ENCODE measurements around the gene KAZN.

KAZN gene

GRCh38 chr1:14782741-14783591 lies 184.5 kb downstream of the KAZN start:
- no peaks in the 10 kb centered on the region for H3K36me3 ChIP-seq (ENCODE audit: control insufficient read depth in 2 of 2, insufficient read depth in 1 of 2, low read length in 2 of 2)
- no peaks in the 10 kb centered on the region for H3K9me3 ChIP-seq (ENCODE audit: control insufficient read depth, insufficient read depth, low read depth, low read length)
- POLR2A ChIA-PET = no interaction called here
- CTCF ChIA-PET = interaction anchor here (0.7 kb wide), 1 partner anchor 266 kb away, joined by 3 read pairs; no protein-coding TSS in a partner anchor
- H3K4me1 ChIP-seq (ENCODE audit: control insufficient read depth, insufficient read depth, low read length) = no peaks in the 10 kb centered on the region
- TF ChIP-seq ZNF394 (tag by site-specific recombination; IDR thresholded peaks at IDR 0.05; ENCODE audit: borderline replicate concordance) (no peak), TCF7L2 (IDR thresholded peaks at IDR 0.05; ENCODE audit: borderline replicate concordance, low read depth, low read length) (0 out of 2 replicates have a peak, but pooled peaks have one; percentile 20), ZIC2 (tag by site-specific recombination; IDR thresholded peaks at IDR 0.05) (peak; percentile 71)
- TF ChIP-seq, protein P1, sequence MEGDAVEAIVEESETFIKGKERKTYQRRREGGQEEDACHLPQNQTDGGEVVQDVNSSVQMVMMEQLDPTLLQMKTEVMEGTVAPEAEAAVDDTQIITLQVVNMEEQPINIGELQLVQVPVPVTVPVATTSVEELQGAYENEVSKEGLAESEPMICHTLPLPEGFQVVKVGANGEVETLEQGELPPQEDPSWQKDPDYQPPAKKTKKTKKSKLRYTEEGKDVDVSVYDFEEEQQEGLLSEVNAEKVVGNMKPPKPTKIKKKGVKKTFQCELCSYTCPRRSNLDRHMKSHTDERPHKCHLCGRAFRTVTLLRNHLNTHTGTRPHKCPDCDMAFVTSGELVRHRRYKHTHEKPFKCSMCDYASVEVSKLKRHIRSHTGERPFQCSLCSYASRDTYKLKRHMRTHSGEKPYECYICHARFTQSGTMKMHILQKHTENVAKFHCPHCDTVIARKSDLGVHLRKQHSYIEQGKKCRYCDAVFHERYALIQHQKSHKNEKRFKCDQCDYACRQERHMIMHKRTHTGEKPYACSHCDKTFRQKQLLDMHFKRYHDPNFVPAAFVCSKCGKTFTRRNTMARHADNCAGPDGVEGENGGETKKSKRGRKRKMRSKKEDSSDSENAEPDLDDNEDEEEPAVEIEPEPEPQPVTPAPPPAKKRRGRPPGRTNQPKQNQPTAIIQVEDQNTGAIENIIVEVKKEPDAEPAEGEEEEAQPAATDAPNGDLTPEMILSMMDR (tag by site-specific recombination; IDR thresholded peaks at IDR 0.05) = peak; percentile 41; the same call in 1 of the 2 replicates
- TF ChIP-seq, protein P2, sequence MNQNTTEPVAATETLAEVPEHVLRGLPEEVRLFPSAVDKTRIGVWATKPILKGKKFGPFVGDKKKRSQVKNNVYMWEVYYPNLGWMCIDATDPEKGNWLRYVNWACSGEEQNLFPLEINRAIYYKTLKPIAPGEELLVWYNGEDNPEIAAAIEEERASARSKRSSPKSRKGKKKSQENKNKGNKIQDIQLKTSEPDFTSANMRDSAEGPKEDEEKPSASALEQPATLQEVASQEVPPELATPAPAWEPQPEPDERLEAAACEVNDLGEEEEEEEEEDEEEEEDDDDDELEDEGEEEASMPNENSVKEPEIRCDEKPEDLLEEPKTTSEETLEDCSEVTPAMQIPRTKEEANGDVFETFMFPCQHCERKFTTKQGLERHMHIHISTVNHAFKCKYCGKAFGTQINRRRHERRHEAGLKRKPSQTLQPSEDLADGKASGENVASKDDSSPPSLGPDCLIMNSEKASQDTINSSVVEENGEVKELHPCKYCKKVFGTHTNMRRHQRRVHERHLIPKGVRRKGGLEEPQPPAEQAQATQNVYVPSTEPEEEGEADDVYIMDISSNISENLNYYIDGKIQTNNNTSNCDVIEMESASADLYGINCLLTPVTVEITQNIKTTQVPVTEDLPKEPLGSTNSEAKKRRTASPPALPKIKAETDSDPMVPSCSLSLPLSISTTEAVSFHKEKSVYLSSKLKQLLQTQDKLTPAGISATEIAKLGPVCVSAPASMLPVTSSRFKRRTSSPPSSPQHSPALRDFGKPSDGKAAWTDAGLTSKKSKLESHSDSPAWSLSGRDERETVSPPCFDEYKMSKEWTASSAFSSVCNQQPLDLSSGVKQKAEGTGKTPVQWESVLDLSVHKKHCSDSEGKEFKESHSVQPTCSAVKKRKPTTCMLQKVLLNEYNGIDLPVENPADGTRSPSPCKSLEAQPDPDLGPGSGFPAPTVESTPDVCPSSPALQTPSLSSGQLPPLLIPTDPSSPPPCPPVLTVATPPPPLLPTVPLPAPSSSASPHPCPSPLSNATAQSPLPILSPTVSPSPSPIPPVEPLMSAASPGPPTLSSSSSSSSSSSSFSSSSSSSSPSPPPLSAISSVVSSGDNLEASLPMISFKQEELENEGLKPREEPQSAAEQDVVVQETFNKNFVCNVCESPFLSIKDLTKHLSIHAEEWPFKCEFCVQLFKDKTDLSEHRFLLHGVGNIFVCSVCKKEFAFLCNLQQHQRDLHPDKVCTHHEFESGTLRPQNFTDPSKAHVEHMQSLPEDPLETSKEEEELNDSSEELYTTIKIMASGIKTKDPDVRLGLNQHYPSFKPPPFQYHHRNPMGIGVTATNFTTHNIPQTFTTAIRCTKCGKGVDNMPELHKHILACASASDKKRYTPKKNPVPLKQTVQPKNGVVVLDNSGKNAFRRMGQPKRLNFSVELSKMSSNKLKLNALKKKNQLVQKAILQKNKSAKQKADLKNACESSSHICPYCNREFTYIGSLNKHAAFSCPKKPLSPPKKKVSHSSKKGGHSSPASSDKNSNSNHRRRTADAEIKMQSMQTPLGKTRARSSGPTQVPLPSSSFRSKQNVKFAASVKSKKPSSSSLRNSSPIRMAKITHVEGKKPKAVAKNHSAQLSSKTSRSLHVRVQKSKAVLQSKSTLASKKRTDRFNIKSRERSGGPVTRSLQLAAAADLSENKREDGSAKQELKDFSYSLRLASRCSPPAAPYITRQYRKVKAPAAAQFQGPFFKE (tag by site-specific recombination; IDR thresholded peaks at IDR 0.05; ENCODE audit: borderline replicate concordance) = no peak
- no peak overlapping the region for H3K4me3 ChIP-seq (ENCODE audit: low read depth, low read length)
- no peak overlapping the region for H3K27ac ChIP-seq (ENCODE audit: extremely low read depth, low read depth, low read length)

GRCh38 chr1:14783592-14783886 lies 185.1 kb downstream of the KAZN start:
- Histone ChIP-seq H3K36me3 (ENCODE audit: control insufficient read depth in 2 of 2, insufficient read depth in 1 of 2, low read length in 2 of 2) (no peaks in the 10 kb centered on the region), H3K4me1 (ENCODE audit: control insufficient read depth, insufficient read depth, low read length) (no peaks in the 10 kb centered on the region), H3K4me3 (ENCODE audit: low read depth, low read length) (no peak overlapping the region), H3K27ac (ENCODE audit: extremely low read depth, low read depth, low read length) (no peak overlapping the region), H3K9me3 (ENCODE audit: control insufficient read depth, insufficient read depth, low read depth, low read length) (no peaks in the 10 kb centered on the region)
- TF ChIP-seq, protein P3, sequence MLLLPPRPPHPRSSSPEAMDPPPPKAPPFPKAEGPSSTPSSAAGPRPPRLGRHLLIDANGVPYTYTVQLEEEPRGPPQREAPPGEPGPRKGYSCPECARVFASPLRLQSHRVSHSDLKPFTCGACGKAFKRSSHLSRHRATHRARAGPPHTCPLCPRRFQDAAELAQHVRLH (tag by site-specific recombination; IDR thresholded peaks at IDR 0.05) = no peak
- TF ChIP-seq ZIC2 (tag by site-specific recombination; IDR thresholded peaks at IDR 0.05) (no peak), KLF10 (tag by site-specific recombination; IDR thresholded peaks at IDR 0.05) (no peak)
- TF ChIP-seq, protein P4, sequence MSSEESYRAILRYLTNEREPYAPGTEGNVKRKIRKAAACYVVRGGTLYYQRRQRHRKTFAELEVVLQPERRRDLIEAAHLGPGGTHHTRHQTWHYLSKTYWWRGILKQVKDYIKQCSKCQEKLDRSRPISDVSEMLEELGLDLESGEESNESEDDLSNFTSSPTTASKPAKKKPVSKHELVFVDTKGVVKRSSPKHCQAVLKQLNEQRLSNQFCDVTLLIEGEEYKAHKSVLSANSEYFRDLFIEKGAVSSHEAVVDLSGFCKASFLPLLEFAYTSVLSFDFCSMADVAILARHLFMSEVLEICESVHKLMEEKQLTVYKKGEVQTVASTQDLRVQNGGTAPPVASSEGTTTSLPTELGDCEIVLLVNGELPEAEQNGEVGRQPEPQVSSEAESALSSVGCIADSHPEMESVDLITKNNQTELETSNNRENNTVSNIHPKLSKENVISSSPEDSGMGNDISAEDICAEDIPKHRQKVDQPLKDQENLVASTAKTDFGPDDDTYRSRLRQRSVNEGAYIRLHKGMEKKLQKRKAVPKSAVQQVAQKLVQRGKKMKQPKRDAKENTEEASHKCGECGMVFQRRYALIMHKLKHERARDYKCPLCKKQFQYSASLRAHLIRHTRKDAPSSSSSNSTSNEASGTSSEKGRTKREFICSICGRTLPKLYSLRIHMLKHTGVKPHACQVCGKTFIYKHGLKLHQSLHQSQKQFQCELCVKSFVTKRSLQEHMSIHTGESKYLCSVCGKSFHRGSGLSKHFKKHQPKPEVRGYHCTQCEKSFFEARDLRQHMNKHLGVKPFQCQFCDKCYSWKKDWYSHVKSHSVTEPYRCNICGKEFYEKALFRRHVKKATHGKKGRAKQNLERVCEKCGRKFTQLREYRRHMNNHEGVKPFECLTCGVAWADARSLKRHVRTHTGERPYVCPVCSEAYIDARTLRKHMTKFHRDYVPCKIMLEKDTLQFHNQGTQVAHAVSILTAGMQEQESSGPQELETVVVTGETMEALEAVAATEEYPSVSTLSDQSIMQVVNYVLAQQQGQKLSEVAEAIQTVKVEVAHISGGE (tag by site-specific recombination; conservative IDR thresholded peaks at IDR 0.05; ENCODE audit: low read depth) = no peak
- ChIA-PET POLR2A (no interaction called here), CTCF (no interaction called here)

Data from HEK293 (cell line).